SK-N-SH (cell line): Measurements from ENCODE around the gene CFAP20DC. TPM values are rescaled to one million over a fixed set of nuclear protein-coding genes. Genes with fewer than 3 reads are reported as not detected.

ENCODE experiments used
- CTCF ChIA-PET: fragments of 300-600, 350-600 bp; formaldehyde crosslinking; extraction: SDS; loops from one replicate; lab custom pipeline; 2021; lab: Yijun Ruan, JAX
- POLR2A ChIA-PET: fragments of 350-600 bp; sonication (Branson Sonifier 250); formaldehyde crosslinking; extraction: SDS; loops from one replicate; lab custom pipeline; 2020; ENCODE audit warnings: antibody characterized with exemption, inconsistent platforms; lab: Yijun Ruan, JAX
- DNase-seq: peaks from one replicate; pipeline ENCODE4 v3.0.0; 2012
- H2AFZ ChIP-seq: fragments of 200-600 bp; sonication (generic); 2 replicates; pipeline ENCODE4 v1.8.1; 2016; ENCODE audit warnings: antibody characterized with exemption, mild to moderate bottlenecking, low read depth
- H3F3A ChIP-seq: fragments of 200-600 bp; sonication (generic); replicated peaks from 2 replicates; pipeline ENCODE3; 2016; ENCODE audit warnings: antibody characterized with exemption, mild to moderate bottlenecking; ENCODE audit not compliant: insufficient read depth
- H3K27ac ChIP-seq, 2 experiments: fragments of 200-500 bp in 1 of 2; fragments of 200-600 bp in 1 of 2; sonication (Bioruptor generic) in 1 of 2; sonication (generic), shearing (Covaris generic) in 1 of 2; 2 replicates each; pipeline versions ENCODE4 v1.5.1 to v1.6.1; 2014 to 2016; ENCODE audit warnings: low read depth in 2 of 2, inconsistent platforms in 1 of 2, low read length in 1 of 2, mild to moderate bottlenecking in 1 of 2, mixed read lengths in 1 of 2
- H3K27me3 ChIP-seq: fragments of 200-600 bp; sonication (generic), shearing (Covaris generic); 2 replicates; pipeline ENCODE4 v1.6.1; 2016; ENCODE audit warnings: mixed run types; ENCODE audit not compliant: insufficient read depth
- H3K36me3 ChIP-seq, 2 experiments: fragments of 200-500 bp in 1 of 2; fragments of 200-600 bp in 1 of 2; sonication (Bioruptor generic) in 1 of 2; sonication (generic) in 1 of 2; replicated peaks in 1 of 2; 2 replicates each; pipeline versions ENCODE3 to v1.5.1; 2014 to 2016; ENCODE audit warnings: low read length in 1 of 2, mild to moderate bottlenecking in 1 of 2; ENCODE audit not compliant: insufficient read depth in 2 of 2, control insufficient read depth in 1 of 2
- H3K4me1 ChIP-seq, 2 experiments: fragments of 200-500 bp in 1 of 2; fragments of 200-600 bp in 1 of 2; sonication (Bioruptor generic) in 1 of 2; sonication (generic), shearing (Covaris generic) in 1 of 2; 2 replicates each; pipeline versions ENCODE4 v1.5.1 to v1.6.1; 2014 to 2016; ENCODE audit warnings: low read depth in 1 of 2, low read length in 1 of 2, mixed run types in 1 of 2; ENCODE audit not compliant: insufficient read depth in 2 of 2, control insufficient read depth in 1 of 2
- H3K4me2 ChIP-seq: fragments of 200-600 bp; sonication (generic), shearing (Covaris generic); 2 replicates; pipeline ENCODE4 v1.6.1; 2017; ENCODE audit warnings: mixed run types
- H3K4me3 ChIP-seq, 2 experiments: fragments of 200-500 bp in 1 of 2; fragments of 200-600 bp in 1 of 2; sonication (Bioruptor generic) in 1 of 2; sonication (generic), shearing (Covaris generic) in 1 of 2; 2 replicates each; pipeline versions ENCODE4 v1.5.1 to v1.8.1; 2014 to 2016; ENCODE audit warnings: low read depth in 2 of 2, inconsistent platforms in 1 of 2, low read length in 1 of 2, mild to moderate bottlenecking in 1 of 2, mixed read lengths in 1 of 2, moderate library complexity in 1 of 2
- H3K79me2 ChIP-seq: fragments of 200-600 bp; sonication (generic); 2 replicates; pipeline ENCODE4 v1.8.1; 2017; ENCODE audit warnings: mild to moderate bottlenecking; ENCODE audit not compliant: insufficient read depth
- H3K9ac ChIP-seq: fragments of 200-600 bp; sonication (generic); 2 replicates; pipeline ENCODE4 v1.6.1; 2017; ENCODE audit warnings: mixed run types
- H3K9me2 ChIP-seq: fragments of 200-600 bp; sonication (generic); 2 replicates; pipeline ENCODE4 v1.6.1; 2017; ENCODE audit warnings: mixed run types
- H3K9me3 ChIP-seq: fragments of 200-600 bp; sonication (generic); 2 replicates; pipeline ENCODE4 v1.6.1; 2017; ENCODE audit warnings: mixed run types, mild to moderate bottlenecking, moderate library complexity
- H4K20me1 ChIP-seq: fragments of 200-600 bp; sonication (generic); 2 replicates; pipeline ENCODE4 v1.6.1; 2017; ENCODE audit warnings: mild to moderate bottlenecking, mixed run types; ENCODE audit not compliant: insufficient read depth
- CTCF ChIP-seq: fragments of 200-600 bp; sonication (generic); IDR thresholded peaks from 2 replicates; pipeline ENCODE4 v1.6.1; 2017; ENCODE audit warnings: antibody characterized with exemption, mild to moderate bottlenecking, moderate library complexity
- ELF1 ChIP-seq: IDR thresholded peaks from 2 replicates; pipeline ENCODE4 v1.4.0; 2012
- FOSL2 ChIP-seq: IDR thresholded peaks from 2 replicates; pipeline ENCODE4 v1.4.0; 2012; ENCODE audit warnings: low read depth, mild to moderate bottlenecking, moderate library complexity, borderline replicate concordance
- FOXM1 ChIP-seq: IDR thresholded peaks from 2 replicates; pipeline ENCODE4 v1.4.0; 2012; ENCODE audit warnings: low read depth, mild to moderate bottlenecking
- GABPA ChIP-seq: IDR thresholded peaks from 2 replicates; pipeline ENCODE4 v1.4.0; 2012; ENCODE audit warnings: low read depth, mild to moderate bottlenecking
- JUND ChIP-seq: IDR thresholded peaks from 2 replicates; pipeline ENCODE4 v1.4.0; 2012
- MXI1 ChIP-seq: IDR thresholded peaks from 2 replicates; pipeline ENCODE4 v1.6.1; 2012; ENCODE audit warnings: mild to moderate bottlenecking, low read depth, low read length, improper control_type of control experiment
- NFIC ChIP-seq: IDR thresholded peaks from 2 replicates; pipeline ENCODE4 v1.4.0; 2012; ENCODE audit warnings: borderline replicate concordance
- NRF1 ChIP-seq: IDR thresholded peaks from 2 replicates; pipeline ENCODE4 v1.6.1; 2012; ENCODE audit warnings: low read depth, mild to moderate bottlenecking, low read length
- PBX3 ChIP-seq: IDR thresholded peaks from 2 replicates; pipeline ENCODE4; 2012
- POLR2AphosphoS5 ChIP-seq: IDR thresholded peaks from 2 replicates; pipeline ENCODE4 v1.6.1; 2012; ENCODE audit warnings: low read depth, low read length
- RCOR1 ChIP-seq: fragments of 150-350 bp; IDR thresholded peaks from 2 replicates; pipeline ENCODE4 v1.6.1; 2017; ENCODE audit warnings: antibody characterized with exemption, low read length
- RXRA ChIP-seq: IDR thresholded peaks from 2 replicates; pipeline ENCODE4 v1.4.0; 2012; ENCODE audit warnings: low read depth, mild to moderate bottlenecking, borderline replicate concordance
- TCF12 ChIP-seq: IDR thresholded peaks from 2 replicates; pipeline ENCODE4 v1.4.0; 2012
- USF1 ChIP-seq: IDR thresholded peaks from 2 replicates; pipeline ENCODE4 v1.4.0; 2012; ENCODE audit warnings: low read depth, borderline replicate concordance
- USF2 ChIP-seq: fragments of 150-350 bp; IDR thresholded peaks from 2 replicates; pipeline ENCODE4 v1.6.1; 2017; ENCODE audit warnings: antibody characterized with exemption, low read length, low read depth, borderline replicate concordance
- YY1 ChIP-seq: IDR thresholded peaks from 2 replicates; pipeline ENCODE4 v1.4.0; 2012; ENCODE audit warnings: low read depth, mild to moderate bottlenecking
- ZBTB33 ChIP-seq: IDR thresholded peaks from 2 replicates; pipeline ENCODE4 v1.4.0; 2012; ENCODE audit warnings: low read depth, borderline replicate concordance
- WGBS: methylation state at CpG from one replicate; pipeline ENCODE4 v1.1.6; 2017; ENCODE audit warnings: low lambda C conversion rate; 5-methylcytosine and 5-hydroxymethylcytosine counted together
- polyA plus RNA-seq, 3 experiments: library from polyadenylated mRNA; depleted of rRNA; stranded (reverse); fragments of >200 nt; gene quantifications; 2 replicates each; pipeline ENCODE4 v1.2.3, GENCODE V29; 2012

Gene CFAP20DC
- polyA plus RNA-seq, 1 of the 3 experiments (the other 2 are of a cell fraction) = 1.8 TPM

- no peak for TF ChIP-seq PBX3
- TF ChIP-seq RCOR1 = no peak
- no peak for TF ChIP-seq JUND
- no peak for TF ChIP-seq ZBTB33
- no peak for TF ChIP-seq GABPA
- TF ChIP-seq NRF1 = no peak
- no peak for TF ChIP-seq NFIC
- TF ChIP-seq TCF12 = no peak
- TF ChIP-seq USF1 = no peak
- no peak for TF ChIP-seq YY1
- TF ChIP-seq ELF1 = no peak
- H3K36me3 ChIP-seq = no peaks in the 10 kb centered on the region
- H2AFZ ChIP-seq = no peak overlapping the region
- H4K20me1 ChIP-seq = no peaks in the 10 kb centered on the region
- ChIA-PET POLR2A (no interaction called here), CTCF (interaction anchor here (1.0 to 3.3 kb wide), 2 partner anchors 10 to 14 kb away, joined by 5 to 21 read pairs; no protein-coding TSS in a partner anchor)
- no peak overlapping the region for H3K4me3 ChIP-seq
- H3F3A ChIP-seq = no peaks in the 10 kb centered on the region
- H3K79me2 ChIP-seq = no peaks in the 10 kb centered on the region
- 77% methylated on average over 4 of the region's 4 CpGs for WGBS
- peaks cover 0 to 8% of the 10 kb centered on the region in 2 experiments; a peak in 2 of 4 replicates for H3K4me1 ChIP-seq
- H3K27me3 ChIP-seq = no peaks in the 10 kb centered on the region
- no peak overlapping the region for H3K27ac ChIP-seq
- no peak overlapping the region for H3K9ac ChIP-seq
- DNase-seq = no peak
- H3K9me3 ChIP-seq = no peaks in the 10 kb centered on the region
- no peak overlapping the region for H3K4me2 ChIP-seq
- H3K9me2 ChIP-seq = no peaks in the 10 kb centered on the region
Measured at GRCh38 chr3:58837856-58838255, 212.0 kb downstream of the CFAP20DC start.

- no peak for DNase-seq
- ChIA-PET POLR2A (no interaction called here), CTCF (interaction anchor here (1.0 to 3.3 kb wide), 3 partner anchors 10 to 64 kb away, joined by 3 to 21 read pairs (median 5); no protein-coding TSS in a partner anchor)
- no peak overlapping the region for H2AFZ ChIP-seq
- 61% methylated on average over 3 of the region's 3 CpGs for WGBS
- H3K27ac ChIP-seq = no peak overlapping the region
- no peaks in the 10 kb centered on the region for H3F3A ChIP-seq
- H3K36me3 ChIP-seq = no peaks in the 10 kb centered on the region
- H3K4me3 ChIP-seq = no peak overlapping the region
- no peaks in the 10 kb centered on the region for H3K9me3 ChIP-seq
- H3K4me1 ChIP-seq = peaks cover 0 to 8% of the 10 kb centered on the region in 2 experiments; a peak in 2 of 4 replicates
- no peak overlapping the region for H3K4me2 ChIP-seq
- no peak overlapping the region for H3K9ac ChIP-seq
- H3K79me2 ChIP-seq = no peaks in the 10 kb centered on the region
- H4K20me1 ChIP-seq = no peaks in the 10 kb centered on the region
- no peaks in the 10 kb centered on the region for H3K27me3 ChIP-seq
- H3K9me2 ChIP-seq = no peaks in the 10 kb centered on the region
- TF ChIP-seq NFIC (no peak), FOXM1 (no peak), FOSL2 (no peak), JUND (no peak), MXI1 (no peak), RCOR1 (no peak), CTCF (no peak), RXRA (no peak), POLR2AphosphoS5 (no peak), USF2 (no peak), GABPA (no peak)
- TF ChIP-seq, all 33 proteins: peak for 0
Measured at GRCh38 chr3:58837141-58837843, 212.5 kb downstream of the CFAP20DC start.
